ENCODE results near the gene PSTPIP2. TPM values are rescaled to one million over a fixed set of nuclear protein-coding genes. Genes with fewer than 3 reads are reported as not detected.

PSTPIP2 gene
- total and polyA plus RNA-seq, 2 of the 8 experiments (the other 6 are each of a cell fraction or from before 2014, with no cell fraction given) = 1.8 to 2.4 TPM

DNA sequence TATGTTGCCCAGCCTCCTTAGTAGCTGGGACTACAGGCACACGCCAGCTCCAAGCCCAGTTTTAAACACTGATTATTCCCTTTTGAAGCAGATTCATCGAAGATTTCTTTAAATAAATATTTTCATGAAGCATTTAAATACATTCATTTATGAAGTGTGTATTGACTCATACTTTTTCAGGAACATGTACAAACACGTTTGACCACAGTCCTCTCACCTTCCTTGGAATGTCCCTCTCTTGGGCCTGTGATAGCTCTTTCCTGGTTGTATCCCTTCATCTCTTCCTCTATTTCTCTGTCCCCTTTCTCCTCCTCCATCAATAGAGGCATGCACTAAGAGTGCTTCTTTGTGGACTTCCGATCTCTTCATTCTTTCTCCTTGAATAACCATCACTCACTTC lies 2.5 kb downstream of the PSTPIP2 start:
- Histone ChIP-seq H3K36me3 (ENCODE audit: control insufficient read depth in 2 of 4, insufficient read depth in 4 of 4, low read length in 3 of 4) (no peaks in the 10 kb centered on the region), H2AFZ (ENCODE audit: low read length) (no peak overlapping the region), H2BK20ac (ENCODE audit: low read length) (no peak overlapping the region), H3K9me3 (ENCODE audit: insufficient read depth in 2 of 2, low read depth in 1 of 2, low read length in 1 of 2) (no peaks in the 10 kb centered on the region), H2BK12ac (ENCODE audit: low read depth, low read length) (no peak overlapping the region), H4K20me1 (replicated peaks in 1 of 2; ENCODE audit: control insufficient read depth in 1 of 2, insufficient read depth in 2 of 2, low read length in 2 of 2) (peaks cover 0 to 3% of the 10 kb centered on the region in 2 experiments), H3K56ac (replicated peaks; ENCODE audit: insufficient read length, low read depth, low read length) (no peak overlapping the region), H2AK5ac (ENCODE audit: low read depth, low read length) (no peak overlapping the region), H3K23ac (ENCODE audit: insufficient read length) (no peak overlapping the region), H3K79me2 (ENCODE audit: control insufficient read depth in 1 of 2, insufficient read depth in 2 of 2, low read length in 2 of 2) (no peaks in the 10 kb centered on the region), H3K4me2 (ENCODE audit: insufficient read depth in 1 of 2, low read depth in 2 of 2, low read length in 2 of 2) (no peak overlapping the region), H3K14ac (ENCODE audit: insufficient read length) (no peak overlapping the region), H2BK5ac (ENCODE audit: low read depth, low read length) (no peak overlapping the region), H3K27me3 (replicated peaks in 1 of 4; ENCODE audit: control insufficient read depth in 3 of 4, extremely low read depth in 1 of 4, insufficient read depth in 3 of 4, low read length in 3 of 4) (peaks cover 4 to 31% (median 28%) of the 10 kb centered on the region in 4 experiments), H3K4me3 (ENCODE audit: extremely low read depth in 1 of 4, insufficient read depth in 2 of 4, low read depth in 3 of 4, low read length in 4 of 4) (no peak overlapping the region), H3K18ac (ENCODE audit: extremely low read depth, low read length) (no peak overlapping the region), H4K8ac (ENCODE audit: extremely low read depth, insufficient read depth, low read length) (no peak overlapping the region), H3K4me1 (replicated peaks in 1 of 4; ENCODE audit: control insufficient read depth in 3 of 4, insufficient read depth in 4 of 4, low read length in 3 of 4) (peaks cover 0 to 6% (median 0%) of the 10 kb centered on the region in 4 experiments; a peak in 2 of 7 replicates), H2BK120ac (replicated peaks; ENCODE audit: low read depth, low read length) (no peak overlapping the region), H4K91ac (replicated peaks; ENCODE audit: insufficient read length, low read length) (no peak overlapping the region), H3K79me1 (ENCODE audit: low read depth, low read length) (no peaks in the 10 kb centered on the region), H3K9ac (replicated peaks in 1 of 4; ENCODE audit: extremely low read depth in 1 of 4, low read depth in 3 of 4, low read length in 3 of 4) (no peak overlapping the region), H4K5ac (ENCODE audit: insufficient read length, low read depth, low read length) (no peak overlapping the region), H3K27ac (ENCODE audit: low read depth, low read length) (no peak overlapping the region), H3K4ac (replicated peaks; ENCODE audit: insufficient read length, low read depth, low read length) (no peak overlapping the region), H3K23me2 (ENCODE audit: low read depth, low read length) (peaks cover 11% of the 10 kb centered on the region; the same call in 1 of the 2 replicates), H2BK15ac (ENCODE audit: low read length) (no peak overlapping the region)
- 85% methylated on average over 4 of the region's 4 CpGs; no CpG with 5 or more reads in 1 of the 2 experiments for WGBS, 2 experiments (ENCODE audit: extremely low coverage in 1 of 2, insufficient coverage in 1 of 2, insufficient read length in 1 of 2, insufficient replicate concordance in 2 of 2, low coverage in 1 of 2, low lambda C conversion rate in 2 of 2, missing lambda C conversion rate in 1 of 2)
- ChIA-PET POLR2A (ENCODE audit: partially characterized antibody) (interaction anchor here (0.8 to 1.3 kb wide), 2 partner anchors 8 to 9 kb away, joined by 3 read pairs; no protein-coding TSS in a partner anchor), CTCF (ENCODE audit: partially characterized antibody) (interaction anchor here (0.6 to 0.9 kb wide), 2 partner anchors 163 to 405 kb away, joined by 3 to 4 read pairs; no protein-coding TSS in a partner anchor)
- FAIRE-seq (no peak), DNase-seq (ENCODE audit: low read depth in 1 of 2, low spot score in 2 of 2) (no peak)
- TF ChIP-seq NANOG (IDR thresholded peaks at IDR 0.05; ENCODE audit: insufficient read depth, low read depth, low read length, poor library complexity, severe bottlenecking) (no peak), TCF12 (IDR thresholded peaks at IDR 0.05; ENCODE audit: low read depth, low read length) (no peak), HDAC2 (IDR thresholded peaks at IDR 0.05; ENCODE audit: borderline replicate concordance in 1 of 2, low read depth in 2 of 2, low read length in 2 of 2) (no peak), TAF1 (IDR thresholded peaks at IDR 0.05; ENCODE audit: low read depth, low read length) (no peak), SUZ12 (IDR thresholded peaks at IDR 0.05; ENCODE audit: low read length) (no peak), BRCA1 (IDR thresholded peaks at IDR 0.05; ENCODE audit: low read depth, low read length) (no peak), GTF2F1 (IDR thresholded peaks at IDR 0.05; ENCODE audit: borderline replicate concordance, low read depth, low read length) (no peak), BACH1 (IDR thresholded peaks at IDR 0.05; ENCODE audit: low read length) (no peak), CEBPB (IDR thresholded peaks at IDR 0.05; ENCODE audit: low read depth, low read length) (no peak), ZNF274 (IDR thresholded peaks at IDR 0.05; ENCODE audit: borderline replicate concordance, extremely low read depth, low read length) (no peak)
